ENCODE results near the gene FOXE1. TPM values are rescaled to one million over a fixed set of nuclear protein-coding genes. Genes with fewer than 3 reads are reported as not detected.

Gene FOXE1
- total and polyA plus RNA-seq, 2 experiments from 2014 or later, result 0.45 TPM; not detected in 1

- TF ChIP-seq ZNF462 (CRISPR knock-in tag; IDR thresholded peaks at IDR 0.05), result no peak
- TF ChIP-seq NANOG (IDR thresholded peaks at IDR 0.05; ENCODE audit: borderline replicate concordance), result no peak
- no peak for TF ChIP-seq JUNB (IDR thresholded peaks at IDR 0.05; ENCODE audit: unreplicated experiment)
- TF ChIP-seq ETS1 (IDR thresholded peaks at IDR 0.05), result no peak
Measured at GRCh38 chr9:97808415-97808814, 44.6 kb upstream of the FOXE1 start (continued).

DNA sequence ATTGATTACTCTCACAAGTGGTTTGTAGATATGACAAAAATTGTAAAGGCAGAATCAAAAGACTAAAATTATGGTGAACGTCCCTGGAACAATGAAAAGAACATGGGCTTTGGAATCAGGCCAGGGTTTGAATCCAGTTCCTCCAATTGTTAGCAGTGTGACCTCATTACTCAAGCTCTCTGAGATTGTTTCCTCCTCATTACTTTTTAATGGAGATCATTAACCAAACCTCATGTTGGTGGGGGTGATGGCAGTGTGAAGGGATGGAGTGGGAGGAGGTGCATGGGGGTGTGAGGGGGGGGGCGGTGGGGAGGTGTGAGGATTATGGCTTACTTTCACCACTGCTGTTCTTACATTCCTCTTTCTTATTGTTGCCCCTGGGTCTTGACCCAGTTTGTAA lies 44.1 kb upstream of the FOXE1 start:
- Histone ChIP-seq H3K79me2 (replicated peaks; ENCODE audit: insufficient read depth) (no peaks in the 10 kb centered on the region), H3K9me2 (ENCODE audit: insufficient read depth) (0 out of 2 replicates have a peak, but pooled peaks cover 3% of the 10 kb centered on the region), H3K27ac (ENCODE audit: low read depth) (no peak overlapping the region), H3K4me1 (ENCODE audit: insufficient read depth) (peaks cover 13% of the 10 kb centered on the region; the same call in 1 of the 2 replicates), H3K4me3 (no peak overlapping the region), H2AFZ (no peak overlapping the region; the same call in 1 of the 2 replicates), H3K36me3 (ENCODE audit: insufficient read depth) (no peaks in the 10 kb centered on the region), H3F3A (replicated peaks; ENCODE audit: low read depth) (no peaks in the 10 kb centered on the region), H4K20me1 (replicated peaks; ENCODE audit: insufficient read depth) (no peaks in the 10 kb centered on the region), H3K27me3 (ENCODE audit: insufficient read depth) (peaks cover 14% of the 10 kb centered on the region; the same call in 1 of the 2 replicates), H3K4me2 (no peak overlapping the region)
- no peaks in the 10 kb centered on the region; the same call in 2 of the 3 replicates for H3K9me3 Mint-ChIP-seq
- H3K4me3 Mint-ChIP-seq, result no peak overlapping the region
- H3K27me3 Mint-ChIP-seq (ENCODE audit: insufficient read depth, low read depth, poor library complexity), result peaks cover 9% of the 10 kb centered on the region
- peaks cover 16% of the 10 kb centered on the region for H3K4me1 Mint-ChIP-seq
- DNase-seq (ENCODE audit: low spot score) (no peak), ATAC-seq (no peak)
- H3K27ac Mint-ChIP-seq, result no peak overlapping the region
- no peaks in the 10 kb centered on the region for H3K36me3 Mint-ChIP-seq (ENCODE audit: low read depth)
- no peak for TF ChIP-seq ETS1 (IDR thresholded peaks at IDR 0.05)
- no peak for TF ChIP-seq POLR2AphosphoS5 (IDR thresholded peaks at IDR 0.05; ENCODE audit: low read depth)
- no peak for TF ChIP-seq EZH2phosphoT487 (IDR thresholded peaks at IDR 0.05; ENCODE audit: unreplicated experiment)
- TF ChIP-seq JUNB (IDR thresholded peaks at IDR 0.05; ENCODE audit: unreplicated experiment), result no peak
- TF ChIP-seq ZNF331 (CRISPR knock-in tag; IDR thresholded peaks at IDR 0.05; ENCODE audit: low read depth), result no peak
- TF ChIP-seq ZNF114 (CRISPR knock-in tag; IDR thresholded peaks at IDR 0.05), result no peak
- TF ChIP-seq STAT1 (IDR thresholded peaks at IDR 0.05; ENCODE audit: unreplicated experiment), result no peak
- TF ChIP-seq REST (IDR thresholded peaks at IDR 0.05; ENCODE audit: unreplicated experiment), result no peak
